Measurements from ENCODE around the gene VIPAS39. TPM values are rescaled to one million over a fixed set of nuclear protein-coding genes. Genes with fewer than 3 reads are reported as not detected.
A peak's percentile ranks its signal among the peaks of the same experiment; 100 is the strongest.
"Not testable (repeated sequence)": the region's sequence is repeated elsewhere in the genome, so short reads cannot be mapped to it uniquely, and the experiment has no call there.

Gene VIPAS39
- polyA plus RNA-seq, 1 donor: 35.0 TPM

DNA sequence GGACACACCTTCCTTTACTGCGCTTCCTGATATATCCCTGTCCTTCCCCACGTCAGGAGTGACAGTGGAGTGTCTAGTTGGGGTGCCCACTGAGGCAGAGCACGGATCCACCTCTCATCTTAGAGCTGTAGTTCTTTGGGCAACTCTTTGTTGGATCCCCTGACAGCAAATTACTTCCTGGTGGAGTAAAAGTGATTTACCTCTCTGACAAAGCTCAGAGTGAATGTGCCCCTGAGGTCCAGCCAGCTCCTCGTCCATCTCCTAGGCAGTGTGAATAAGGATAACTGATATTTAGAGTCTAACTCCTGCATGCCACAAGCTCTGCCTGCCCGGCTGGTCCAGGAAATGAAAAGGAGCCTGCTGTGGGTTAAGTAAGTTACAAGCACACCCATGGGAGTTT is 16.5 kb upstream of the VIPAS39 start:
- no peak for DNase-seq

- no peak for DNase-seq
Observed at GRCh38 chr14:77470224-77470870, 12.9 kb upstream of the VIPAS39 start.

DNA sequence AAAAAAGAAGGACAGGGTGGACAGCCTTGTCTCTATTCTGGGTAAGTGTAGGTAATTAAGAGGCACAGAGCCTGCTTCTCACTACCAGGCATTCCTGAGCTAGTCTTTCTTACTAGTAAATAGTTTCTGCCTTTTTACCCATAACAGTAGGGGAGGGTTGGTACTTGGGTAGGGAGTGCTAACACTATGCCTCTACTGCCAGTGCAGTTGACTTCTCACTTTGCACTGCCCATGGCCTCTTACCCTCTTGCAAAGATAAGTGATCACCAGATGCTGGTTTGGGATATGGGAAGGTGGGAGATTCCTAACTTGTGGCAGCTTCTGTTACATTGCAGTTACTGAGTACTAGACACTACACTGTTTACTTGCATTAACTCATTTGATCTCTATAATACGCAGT is 12.1 kb upstream of the VIPAS39 start:
- no peak for DNase-seq

GRCh38 chr14:77469067-77469505 is 11.7 kb upstream of the VIPAS39 start:
- no peak for DNase-seq

DNA sequence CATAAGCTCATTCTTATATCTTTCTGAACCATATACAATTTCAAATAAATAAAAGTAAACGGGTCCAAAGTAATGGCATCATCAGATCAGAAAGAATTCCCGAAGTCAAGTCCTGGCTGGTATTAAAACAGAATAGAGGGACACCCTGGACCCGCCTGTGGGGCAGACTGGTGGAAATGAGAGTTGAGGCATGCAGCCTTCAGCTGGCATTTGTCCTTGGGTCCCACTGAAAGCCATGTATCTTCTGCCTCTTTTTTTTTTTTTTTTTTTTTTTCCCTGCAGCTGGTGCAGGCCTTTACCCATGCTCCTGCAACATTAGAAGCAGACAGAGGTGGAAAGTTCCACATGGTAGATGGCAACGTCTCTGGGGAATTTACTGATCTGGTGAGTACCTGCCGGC is 10.4 kb upstream of the VIPAS39 start:
- no peak for DNase-seq

DNA sequence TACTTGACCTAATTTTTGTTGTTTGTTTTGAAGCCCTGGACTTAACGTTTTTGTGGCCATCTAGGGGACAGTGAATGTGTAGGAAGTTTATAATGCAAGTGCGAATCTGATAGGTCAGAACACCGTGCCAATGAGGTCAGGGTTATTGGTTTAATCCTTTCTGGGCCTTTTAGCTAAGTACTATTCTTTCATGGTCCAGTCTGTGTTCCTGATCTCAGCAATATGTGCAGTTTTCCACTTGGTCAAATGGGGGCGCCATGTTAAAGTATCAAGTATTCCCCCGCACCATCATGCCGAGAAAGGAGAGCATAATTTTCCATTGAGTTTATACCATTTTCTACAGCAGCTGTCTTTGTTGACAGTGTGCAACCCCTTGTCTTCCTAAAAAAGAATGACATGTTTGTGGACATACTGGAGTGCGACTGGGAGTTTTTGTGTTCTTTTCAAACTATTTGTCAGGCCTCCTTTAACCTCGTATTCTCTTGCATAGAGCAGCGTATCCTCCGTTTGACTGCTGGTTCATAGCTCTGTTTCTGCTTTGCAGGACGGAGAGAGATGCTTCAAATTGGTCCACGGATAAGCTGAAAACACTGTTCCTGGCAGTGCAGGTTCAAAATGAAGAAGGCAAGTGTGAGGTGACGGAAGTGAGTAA is 1.8 kb upstream of the VIPAS39 start:
- peak; percentile 74 for DNase-seq

DNA sequence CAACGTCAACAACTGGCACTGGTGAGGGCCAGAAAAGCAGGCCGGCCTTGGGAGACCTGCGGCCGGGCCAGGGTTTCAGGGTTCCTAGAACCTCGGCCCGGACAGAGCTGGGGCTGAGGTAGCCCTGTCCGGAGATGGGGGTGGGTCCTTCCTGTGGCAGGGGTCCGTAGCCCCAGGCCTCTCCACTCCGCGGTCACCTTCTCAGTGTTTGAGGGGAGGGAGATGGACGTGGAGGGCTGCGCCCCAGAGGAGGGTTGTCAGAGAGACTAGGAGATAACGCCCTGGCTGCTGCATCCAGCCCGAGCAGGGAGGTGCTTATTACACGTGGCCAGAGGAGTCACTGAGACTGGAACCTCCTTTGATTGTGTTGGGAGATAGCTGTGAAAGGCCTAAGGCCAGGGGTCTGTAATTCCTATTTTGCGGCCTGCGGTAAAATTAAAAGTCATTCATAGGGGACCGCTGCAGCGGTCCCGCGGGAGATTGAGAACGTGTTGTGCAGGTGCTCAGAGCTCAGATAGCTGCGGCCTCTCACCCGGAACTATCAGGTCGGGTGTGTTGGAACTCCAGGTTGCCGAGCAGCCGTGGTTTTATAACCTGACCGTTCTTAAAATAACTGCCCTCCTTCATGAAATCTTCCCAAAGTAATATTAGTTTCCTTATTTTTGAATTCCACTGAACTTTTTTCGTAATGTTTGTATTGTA is 999 bp upstream of the VIPAS39 start:
- no peak for DNase-seq

DNA sequence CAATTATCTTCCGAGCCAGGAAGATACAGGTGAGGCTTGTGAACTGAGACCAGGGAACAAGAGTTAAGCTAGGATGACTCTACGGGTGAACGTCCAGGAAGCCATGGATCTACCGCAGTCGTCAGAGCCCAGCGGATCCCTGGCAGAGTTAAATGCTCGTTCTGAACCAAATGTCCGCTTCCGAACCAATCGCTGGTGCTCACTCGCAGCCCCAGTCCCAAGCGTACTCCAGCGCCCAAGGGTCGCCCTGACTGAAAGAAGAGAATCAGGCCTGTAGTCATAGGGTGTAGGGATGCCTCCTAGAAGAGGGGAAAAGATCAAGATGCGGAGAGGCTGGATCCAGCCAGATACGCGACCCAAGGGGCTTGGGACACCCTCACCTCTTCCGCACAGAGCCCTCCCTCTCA is 283 bp downstream of the VIPAS39 start:
- no peak for DNase-seq

GRCh38 chr14:77455966-77456640 is 1.3 kb downstream of the VIPAS39 start:
- DNase-seq: no peak

- no peak for DNase-seq
Observed at GRCh38 chr14:77442196-77442595, 15.2 kb downstream of the VIPAS39 start.

DNA sequence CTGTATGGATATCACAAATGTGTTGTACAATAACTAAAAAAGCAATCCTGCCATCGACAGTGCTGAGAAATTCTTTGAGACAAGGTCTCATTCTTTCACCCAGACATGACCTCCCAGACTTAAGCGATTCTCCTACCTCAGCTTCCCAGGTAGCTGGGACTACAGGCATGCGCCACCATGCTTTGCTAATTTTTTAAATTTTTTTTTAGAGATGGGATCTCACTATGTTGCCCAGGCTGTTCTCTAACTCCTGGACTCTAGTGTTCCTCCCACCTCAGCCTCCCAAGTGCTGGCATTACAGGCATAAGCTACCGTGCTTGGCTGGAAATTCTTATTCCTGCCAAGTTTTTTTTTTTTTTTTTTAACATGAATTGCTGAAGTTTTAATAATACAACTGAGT is 17.5 kb downstream of the VIPAS39 start:
- DNase-seq: no peak

GRCh38 chr14:77438596-77438995 is 18.8 kb downstream of the VIPAS39 start:
- no peak for DNase-seq

GRCh38 chr14:77436042-77436441 is 21.4 kb downstream of the VIPAS39 start:
- DNase-seq: no peak

DNA sequence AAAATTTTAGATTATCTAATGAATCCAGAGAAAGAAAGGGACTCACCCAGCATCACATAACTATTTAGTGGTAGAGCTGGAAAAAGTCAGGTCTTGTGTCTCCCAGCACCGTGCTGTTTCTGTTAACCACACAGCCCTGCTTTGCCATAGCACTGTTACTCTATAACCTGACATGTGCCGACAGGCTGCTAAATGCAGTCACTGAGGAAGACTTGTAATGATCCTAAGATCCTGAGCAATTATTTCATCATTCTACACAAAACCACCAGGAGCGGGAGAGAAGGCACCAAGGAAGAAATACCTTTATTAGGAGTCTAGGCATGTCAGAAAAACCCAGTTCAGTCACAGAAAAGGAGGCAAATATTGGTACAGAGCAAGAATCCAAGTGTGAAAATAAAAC is 31.0 kb downstream of the VIPAS39 start:
- no peak for DNase-seq

DNA sequence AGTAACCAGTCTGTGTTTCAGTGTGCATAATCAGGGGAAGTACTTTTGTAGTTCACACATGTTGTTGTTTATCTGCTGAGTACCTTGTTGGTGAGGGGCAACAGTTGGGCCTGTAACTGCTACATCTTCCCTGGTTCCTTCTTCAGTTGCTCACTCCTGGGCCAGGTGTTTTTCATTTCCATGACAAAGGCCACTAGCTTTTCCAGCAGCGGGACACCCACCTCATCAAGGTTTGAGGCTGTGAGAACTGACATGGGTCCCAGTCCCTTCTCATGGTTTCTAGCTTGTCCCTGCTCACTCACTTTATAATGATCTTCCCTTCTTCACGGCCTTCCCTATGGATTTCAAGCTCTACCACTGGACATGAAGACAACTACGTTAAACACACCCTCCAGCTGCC is 32.5 kb downstream of the VIPAS39 start:
- no peak for DNase-seq

GRCh38 chr14:77423423-77423822 is 34.0 kb downstream of the VIPAS39 start, which contains the start of gene NOXRED1:
TSS of gene NOXRED1 (minus strand) at chr14:77423523. CDS start at chr14:77422889, 634 bp downstream.
- DNase-seq: no peak

DNA sequence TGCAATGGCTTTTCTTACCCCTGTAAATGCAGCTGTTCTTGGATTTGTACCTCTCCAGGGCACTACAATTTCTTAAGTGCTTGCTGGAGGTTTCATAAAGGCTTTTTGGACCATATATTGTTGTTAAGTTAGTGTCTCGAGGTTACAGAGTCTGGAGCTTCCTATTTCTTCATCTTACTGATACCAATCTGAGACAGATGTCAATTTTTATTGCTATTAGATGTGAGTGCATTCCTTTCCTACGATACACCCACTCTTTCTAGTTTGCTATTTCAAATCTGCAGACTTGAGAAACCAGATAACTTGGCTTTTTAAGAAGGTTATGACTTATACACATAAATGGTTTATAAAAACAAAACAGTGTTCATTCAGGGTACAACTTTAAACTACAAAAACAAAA is 36.2 kb downstream of the VIPAS39 start:
- no peak for DNase-seq

GRCh38 chr14:77416836-77417235 is 40.6 kb downstream of the VIPAS39 start:
- DNase-seq: no peak

DNA sequence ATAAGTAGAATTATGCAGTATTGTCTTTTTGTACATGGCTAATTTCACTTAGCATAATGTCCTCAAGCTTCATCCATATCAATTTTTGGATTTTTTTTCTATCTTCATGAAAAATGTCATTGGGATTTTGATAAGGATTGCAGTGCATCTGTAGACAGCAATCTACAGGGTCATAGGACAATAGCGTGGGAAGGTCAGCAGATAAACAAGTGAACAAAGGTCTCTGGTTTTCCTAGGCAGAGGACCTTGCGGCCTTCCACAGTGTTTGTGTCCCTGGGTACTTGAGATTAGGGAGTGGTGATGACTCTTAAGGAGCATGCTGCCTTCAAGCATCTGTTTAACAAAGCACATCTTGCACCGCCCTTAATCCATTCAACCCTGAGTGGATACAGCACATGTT is 41.3 kb downstream of the VIPAS39 start:
- not testable (repeated sequence) for DNase-seq

GRCh38 chr14:77415403-77416030 is 41.9 kb downstream of the VIPAS39 start:
- not testable (repeated sequence) for DNase-seq

GRCh38 chr14:77409131-77409533 is 48.3 kb downstream of the VIPAS39 start:
- DNase-seq: no peak

DNA sequence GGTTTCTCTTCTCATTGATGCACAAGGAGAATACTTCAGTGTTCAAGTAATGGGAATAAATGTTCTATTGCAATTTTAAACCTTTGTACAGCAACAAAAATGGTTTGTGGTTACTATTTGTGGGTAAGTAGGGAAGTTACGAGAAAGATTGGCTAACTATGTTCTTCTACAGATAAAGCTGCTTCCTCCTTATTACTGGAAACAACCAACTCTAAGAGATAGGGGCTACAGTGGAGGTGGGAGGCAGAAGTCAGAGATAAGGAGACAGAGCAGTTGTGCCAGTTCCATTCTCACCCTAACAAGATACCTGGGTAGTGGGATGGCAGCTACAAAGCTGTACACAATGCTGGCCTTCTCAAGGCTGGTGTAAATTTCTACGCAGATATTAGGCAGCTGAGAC is 50.2 kb downstream of the VIPAS39 start:
- DNase-seq: no peak

All from left kidney (tissue), 2 donors.